ENCODE data around the gene ZNF846. TPM values are rescaled to one million over a fixed set of nuclear protein-coding genes. Genes with fewer than 3 reads are reported as not detected.

The ZNF846 gene
- total and polyA plus RNA-seq, 9 of the 15 experiments (the other 6 are each of a cell fraction or from before 2014, with no cell fraction given): 4.1 to 8.7 (median 7.8) TPM

DNA sequence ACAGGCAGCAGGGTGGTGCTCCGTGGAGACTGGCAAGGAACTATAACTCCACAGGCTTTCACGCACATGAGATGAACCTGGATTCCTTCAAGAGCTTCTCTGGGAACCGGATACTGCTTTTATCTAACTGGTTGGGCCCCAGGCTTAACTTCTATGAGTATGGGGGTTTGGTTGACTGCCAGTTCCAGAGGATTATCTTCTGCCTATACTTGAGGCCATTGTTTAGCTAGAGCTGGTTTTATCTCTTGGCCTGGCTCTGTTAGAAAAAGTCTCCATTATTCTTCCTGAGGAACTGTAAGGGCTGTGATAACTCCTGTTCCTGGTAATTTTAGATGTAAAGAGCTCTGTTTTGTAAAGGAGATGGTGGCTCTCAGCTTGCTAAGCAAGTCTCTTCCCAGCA is 40.9 kb downstream of the ZNF846 start (continued):
- TF ChIP-seq RBBP5 (IDR thresholded peaks at IDR 0.05; ENCODE audit: borderline replicate concordance, insufficient read depth, low read length, poor library complexity, severe bottlenecking) (no peak), MYC (IDR thresholded peaks at IDR 0.05; ENCODE audit: low read depth, low read length) (no peak), MYC (CRISPR knock-in tag; IDR thresholded peaks at IDR 0.05; ENCODE audit: borderline replicate concordance, low read depth) (no peak), CBFA2T3 (IDR thresholded peaks at IDR 0.05) (peak; percentile 59), HMBOX1 (IDR thresholded peaks at IDR 0.05) (peak; percentile 96), SOX6 (IDR thresholded peaks at IDR 0.05) (peak; percentile 71), VEZF1 (CRISPR knock-in tag; IDR thresholded peaks at IDR 0.05) (no peak), ZNF224 (CRISPR knock-in tag; IDR thresholded peaks at IDR 0.05) (no peak), CAMTA2 (CRISPR knock-in tag; conservative IDR thresholded peaks at IDR 0.05) (no peak), ETS1 (conservative IDR thresholded peaks at IDR 0.05; ENCODE audit: control insufficient read depth, low read depth, low read length) (no peak), ZFP36 (IDR thresholded peaks at IDR 0.05; ENCODE audit: low read depth, low read length, partially characterized antibody) (no peak), PPARD (CRISPR knock-in tag; IDR thresholded peaks at IDR 0.05) (no peak), ZC3H4 (CRISPR knock-in tag; IDR thresholded peaks at IDR 0.05; ENCODE audit: borderline replicate concordance) (no peak), YY1 (IDR thresholded peaks at IDR 0.05; ENCODE audit: borderline replicate concordance in 1 of 3, control insufficient read depth in 1 of 3, extremely low read depth in 1 of 3, insufficient read depth in 3 of 3, insufficient read length in 1 of 3, insufficient replicate concordance in 2 of 3, low read depth in 1 of 3, low read length in 2 of 3) (peak in 1 of 3 experiments; percentile 14), POLR2AphosphoS5 (IDR thresholded peaks at IDR 0.05; ENCODE audit: control insufficient read depth, insufficient read depth, low read depth, low read length) (no peak), SMARCC2 (IDR thresholded peaks at IDR 0.05; ENCODE audit: low read depth) (no peak), TCF15 (CRISPR knock-in tag; IDR thresholded peaks at IDR 0.05) (no peak), NCOR1 (IDR thresholded peaks at IDR 0.05) (no peak)
- TF ChIP-seq, protein P1, sequence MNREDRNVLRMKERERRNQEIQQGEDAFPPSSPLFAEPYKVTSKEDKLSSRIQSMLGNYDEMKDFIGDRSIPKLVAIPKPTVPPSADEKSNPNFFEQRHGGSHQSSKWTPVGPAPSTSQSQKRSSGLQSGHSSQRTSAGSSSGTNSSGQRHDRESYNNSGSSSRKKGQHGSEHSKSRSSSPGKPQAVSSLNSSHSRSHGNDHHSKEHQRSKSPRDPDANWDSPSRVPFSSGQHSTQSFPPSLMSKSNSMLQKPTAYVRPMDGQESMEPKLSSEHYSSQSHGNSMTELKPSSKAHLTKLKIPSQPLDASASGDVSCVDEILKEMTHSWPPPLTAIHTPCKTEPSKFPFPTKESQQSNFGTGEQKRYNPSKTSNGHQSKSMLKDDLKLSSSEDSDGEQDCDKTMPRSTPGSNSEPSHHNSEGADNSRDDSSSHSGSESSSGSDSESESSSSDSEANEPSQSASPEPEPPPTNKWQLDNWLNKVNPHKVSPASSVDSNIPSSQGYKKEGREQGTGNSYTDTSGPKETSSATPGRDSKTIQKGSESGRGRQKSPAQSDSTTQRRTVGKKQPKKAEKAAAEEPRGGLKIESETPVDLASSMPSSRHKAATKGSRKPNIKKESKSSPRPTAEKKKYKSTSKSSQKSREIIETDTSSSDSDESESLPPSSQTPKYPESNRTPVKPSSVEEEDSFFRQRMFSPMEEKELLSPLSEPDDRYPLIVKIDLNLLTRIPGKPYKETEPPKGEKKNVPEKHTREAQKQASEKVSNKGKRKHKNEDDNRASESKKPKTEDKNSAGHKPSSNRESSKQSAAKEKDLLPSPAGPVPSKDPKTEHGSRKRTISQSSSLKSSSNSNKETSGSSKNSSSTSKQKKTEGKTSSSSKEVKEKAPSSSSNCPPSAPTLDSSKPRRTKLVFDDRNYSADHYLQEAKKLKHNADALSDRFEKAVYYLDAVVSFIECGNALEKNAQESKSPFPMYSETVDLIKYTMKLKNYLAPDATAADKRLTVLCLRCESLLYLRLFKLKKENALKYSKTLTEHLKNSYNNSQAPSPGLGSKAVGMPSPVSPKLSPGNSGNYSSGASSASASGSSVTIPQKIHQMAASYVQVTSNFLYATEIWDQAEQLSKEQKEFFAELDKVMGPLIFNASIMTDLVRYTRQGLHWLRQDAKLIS (CRISPR knock-in tag; IDR thresholded peaks at IDR 0.05): no peak

Measured in K562 (cell line).